Measurements from ENCODE around the gene NOL4L.
"Not testable (repeated sequence)": the region's sequence is repeated elsewhere in the genome, so short reads cannot be mapped to it uniquely, and the experiment has no call there.

The NOL4L gene

GRCh38 chr20:32510120-32510600 is 75.0 kb downstream of the NOL4L start:
- DNase-seq (ENCODE audit: low read depth in 2 of 2) = no peak

- DNase-seq (ENCODE audit: low read depth in 2 of 2) = no peak
Measured at GRCh38 chr20:32509639-32510066, 75.5 kb downstream of the NOL4L start.

- DNase-seq (ENCODE audit: low read depth in 2 of 2) = no peak
Measured at GRCh38 chr20:32508775-32509119, 76.4 kb downstream of the NOL4L start.

- no peak for DNase-seq (ENCODE audit: low read depth in 2 of 2)
Measured at GRCh38 chr20:32507998-32508774, 76.9 kb downstream of the NOL4L start.

GRCh38 chr20:32506721-32507120 is 78.4 kb downstream of the NOL4L start:
- DNase-seq (ENCODE audit: low read depth in 2 of 2) = no peak

GRCh38 chr20:32505723-32506473 is 79.2 kb downstream of the NOL4L start:
- DNase-seq (ENCODE audit: low read depth in 2 of 2) = no peak

- DNase-seq (ENCODE audit: low read depth in 2 of 2) = no peak
Measured at GRCh38 chr20:32501709-32502108, 83.4 kb downstream of the NOL4L start.

- DNase-seq (ENCODE audit: low read depth in 2 of 2) = no peak
Measured at GRCh38 chr20:32497589-32498224, 87.4 kb downstream of the NOL4L start.

- no peak for DNase-seq (ENCODE audit: low read depth in 2 of 2)
Measured at GRCh38 chr20:32496811-32497533, 88.2 kb downstream of the NOL4L start.

GRCh38 chr20:32495949-32496348 is 89.2 kb downstream of the NOL4L start:
- DNase-seq (ENCODE audit: low read depth in 2 of 2) = no peak

GRCh38 chr20:32495217-32495565 is 89.9 kb downstream of the NOL4L start:
- DNase-seq (ENCODE audit: low read depth in 2 of 2) = no peak

- DNase-seq (ENCODE audit: low read depth in 2 of 2) = no peak
Measured at GRCh38 chr20:32494483-32495216, 90.5 kb downstream of the NOL4L start.

GRCh38 chr20:32493356-32493755 is 91.8 kb downstream of the NOL4L start:
- DNase-seq (ENCODE audit: low read depth in 2 of 2) = no peak

GRCh38 chr20:32491764-32492151 is 93.4 kb downstream of the NOL4L start:
- DNase-seq (ENCODE audit: low read depth in 2 of 2) = not testable (repeated sequence)

- no peak for DNase-seq (ENCODE audit: low read depth in 2 of 2)
Measured at GRCh38 chr20:32490942-32491763, 94.0 kb downstream of the NOL4L start.

- no peak for DNase-seq (ENCODE audit: low read depth in 2 of 2)
Measured at GRCh38 chr20:32488066-32488838, 96.9 kb downstream of the NOL4L start.

- no peak for DNase-seq (ENCODE audit: low read depth in 2 of 2)
Measured at GRCh38 chr20:32487381-32487780, 97.8 kb downstream of the NOL4L start.

GRCh38 chr20:32485770-32486478 is 99.2 kb downstream of the NOL4L start:
- DNase-seq (ENCODE audit: low read depth in 2 of 2) = no peak
